GM12878 (cell line): ENCODE results near the gene AP4S1.

Experiments
- ZBTB40 ChIP-seq: fragments of 450-650 bp; IDR thresholded peaks from 2 replicates; pipeline ENCODE4 v1.6.1; 2016; ENCODE audit warnings: mild to moderate bottlenecking, moderate library complexity, borderline replicate concordance
- ZNF24 ChIP-seq: fragments of 450-650 bp; IDR thresholded peaks from 2 replicates; pipeline ENCODE4 v1.6.1; 2017; ENCODE audit warnings: antibody characterized with exemption, mild to moderate bottlenecking

- TF ChIP-seq ZNF24 (no peak), ZBTB40 (no peak)
These were observed 42.9 kb upstream of the AP4S1 start for GRCh38 chr14:30982533-30982932.
